ENCODE data around the gene KCNAB2. TPM values are rescaled to one million over a fixed set of nuclear protein-coding genes. Genes with fewer than 3 reads are reported as not detected.
"Not testable (repeated sequence)": the region's sequence is repeated elsewhere in the genome, so short reads cannot be mapped to it uniquely, and the experiment has no call there.

The KCNAB2 gene
- total RNA-seq, 1 donor from 2014 or later = 295 TPM

GRCh38 chr1:6009120-6010040 lies 36.3 kb upstream of the KCNAB2 start:
- intact Hi-C loops (cut with micrococcal nuclease) = no loop called here

- intact Hi-C loops (cut with micrococcal nuclease) = no loop called here
Observed at GRCh38 chr1:6010554-6010953, 35.1 kb upstream of the KCNAB2 start.

- intact Hi-C loops (cut with micrococcal nuclease) = no loop called here
Observed at GRCh38 chr1:6011161-6011945, 34.3 kb upstream of the KCNAB2 start.

- intact Hi-C loops (cut with micrococcal nuclease) = no loop called here
Observed at GRCh38 chr1:6011946-6012258, 33.8 kb upstream of the KCNAB2 start.

- intact Hi-C loops (cut with micrococcal nuclease) = no loop called here
Observed at GRCh38 chr1:6012529-6013318, 33.0 kb upstream of the KCNAB2 start.

- intact Hi-C loops (cut with micrococcal nuclease) = no loop called here
Observed at GRCh38 chr1:6013491-6013890, 32.2 kb upstream of the KCNAB2 start.

- intact Hi-C loops (cut with micrococcal nuclease) = no loop called here
Observed at GRCh38 chr1:6014130-6014999, 31.3 kb upstream of the KCNAB2 start.

GRCh38 chr1:6016191-6016865 lies 29.4 kb upstream of the KCNAB2 start:
- intact Hi-C loops (cut with micrococcal nuclease) = no loop called here

- intact Hi-C loops (cut with micrococcal nuclease) = not testable (repeated sequence)
Observed at GRCh38 chr1:6017654-6018053, 28.0 kb upstream of the KCNAB2 start.

GRCh38 chr1:6019166-6019845 lies 26.4 kb upstream of the KCNAB2 start:
- intact Hi-C loops (cut with micrococcal nuclease) = no loop called here

- intact Hi-C loops (cut with micrococcal nuclease) = no loop called here
Observed at GRCh38 chr1:6022193-6022592, 23.5 kb upstream of the KCNAB2 start.

GRCh38 chr1:6023346-6023745 lies 22.3 kb upstream of the KCNAB2 start:
- intact Hi-C loops (cut with micrococcal nuclease) = no loop called here

- intact Hi-C loops (cut with micrococcal nuclease) = no loop called here
Observed at GRCh38 chr1:6024376-6024775, 21.3 kb upstream of the KCNAB2 start.

- intact Hi-C loops (cut with micrococcal nuclease) = loop anchor here (1.0 to 5.0 kb wide), 5 partner anchors 27 to 367 kb away; partner anchors contain the start of genes ACOT7 and RPL22
Observed at GRCh38 chr1:6025269-6026094, 20.2 kb upstream of the KCNAB2 start.

GRCh38 chr1:6026095-6026809 lies 19.4 kb upstream of the KCNAB2 start:
- intact Hi-C loops (cut with micrococcal nuclease) = loop anchor here (1.0 to 5.0 kb wide), 5 partner anchors 27 to 366 kb away; partner anchors contain the start of genes ACOT7 and RPL22

GRCh38 chr1:6027591-6027990 lies 18.1 kb upstream of the KCNAB2 start:
- intact Hi-C loops (cut with micrococcal nuclease) = loop anchor here (2.0 to 5.0 kb wide), 3 partner anchors 25 to 365 kb away; partner anchors contain the start of gene ACOT7

- intact Hi-C loops (cut with micrococcal nuclease) = loop anchor here (1.0 to 5.0 kb wide), 2 partner anchors 9 to 364 kb away; partner anchors contain the start of gene ACOT7
Observed at GRCh38 chr1:6028042-6028850, 17.4 kb upstream of the KCNAB2 start.
